HG03571 (cell line): ENCODE measurements around the gene BCKDK.
"Not testable (repeated sequence)": the region's sequence is repeated elsewhere in the genome, so short reads cannot be mapped to it uniquely, and the experiment has no call there.

Source experiments
- ATAC-seq: cut with Tn5 transposase; IDR thresholded peaks from one replicate; pipeline ENCODE4 v1.9.1; 2021; ENCODE audit not compliant: unreplicated experiment

Gene BCKDK

DNA sequence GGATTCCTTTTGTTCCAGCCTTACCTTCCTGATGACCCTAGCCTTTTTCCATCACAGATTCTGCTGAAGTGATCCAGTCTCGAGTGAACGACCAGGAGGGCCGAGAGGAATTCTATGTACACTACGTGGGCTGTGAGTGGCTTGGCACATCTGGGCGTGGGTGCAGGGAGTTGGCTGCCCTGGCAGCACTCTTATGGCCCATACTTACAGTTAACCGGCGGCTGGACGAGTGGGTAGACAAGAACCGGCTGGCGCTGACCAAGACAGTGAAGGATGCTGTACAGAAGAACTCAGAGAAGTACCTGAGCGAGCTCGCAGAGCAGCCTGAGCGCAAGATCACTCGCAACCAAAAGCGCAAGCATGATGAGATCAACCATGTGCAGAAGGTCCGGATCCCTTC lies 11.9 kb downstream of the BCKDK start:
- ATAC-seq = no peak

DNA sequence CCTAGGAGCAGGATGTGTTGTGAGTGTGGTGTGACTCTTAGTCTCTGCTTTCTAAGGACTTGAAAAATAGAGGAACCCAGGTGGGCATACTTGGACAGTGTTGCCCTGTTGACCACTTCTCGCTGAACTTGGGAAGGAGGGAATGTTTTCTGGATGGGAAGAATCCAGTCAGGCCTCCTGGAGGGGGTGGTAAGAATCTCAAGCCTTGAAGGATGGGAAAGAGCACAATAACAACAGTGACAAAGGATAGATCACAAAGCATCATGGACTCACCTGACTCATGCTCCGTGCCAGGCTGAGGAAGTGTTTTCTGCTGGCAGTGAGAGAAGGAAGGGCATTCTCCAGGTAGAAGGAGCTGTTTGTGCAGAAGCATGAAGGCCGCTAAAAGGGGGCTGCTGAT lies 17.7 kb downstream of the BCKDK start:
- no peak for ATAC-seq

DNA sequence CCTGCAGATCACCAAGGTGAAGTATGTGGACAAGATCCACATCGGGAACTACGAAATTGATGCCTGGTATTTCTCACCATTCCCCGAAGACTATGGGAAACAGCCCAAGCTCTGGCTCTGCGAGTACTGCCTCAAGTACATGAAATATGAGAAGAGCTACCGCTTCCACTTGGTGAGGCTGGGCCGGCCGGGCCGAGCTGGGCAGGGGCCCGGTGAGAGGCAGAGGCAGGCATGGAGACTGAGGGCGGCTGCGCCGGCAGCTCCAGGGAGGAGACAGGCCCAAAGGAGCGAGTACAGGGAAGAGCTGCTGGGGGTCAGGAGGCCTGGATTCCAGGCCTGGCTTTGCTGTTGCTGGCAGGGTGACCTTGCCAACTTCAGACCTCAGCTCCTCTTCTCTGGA lies 19.0 kb downstream of the BCKDK start:
- no peak for ATAC-seq

DNA sequence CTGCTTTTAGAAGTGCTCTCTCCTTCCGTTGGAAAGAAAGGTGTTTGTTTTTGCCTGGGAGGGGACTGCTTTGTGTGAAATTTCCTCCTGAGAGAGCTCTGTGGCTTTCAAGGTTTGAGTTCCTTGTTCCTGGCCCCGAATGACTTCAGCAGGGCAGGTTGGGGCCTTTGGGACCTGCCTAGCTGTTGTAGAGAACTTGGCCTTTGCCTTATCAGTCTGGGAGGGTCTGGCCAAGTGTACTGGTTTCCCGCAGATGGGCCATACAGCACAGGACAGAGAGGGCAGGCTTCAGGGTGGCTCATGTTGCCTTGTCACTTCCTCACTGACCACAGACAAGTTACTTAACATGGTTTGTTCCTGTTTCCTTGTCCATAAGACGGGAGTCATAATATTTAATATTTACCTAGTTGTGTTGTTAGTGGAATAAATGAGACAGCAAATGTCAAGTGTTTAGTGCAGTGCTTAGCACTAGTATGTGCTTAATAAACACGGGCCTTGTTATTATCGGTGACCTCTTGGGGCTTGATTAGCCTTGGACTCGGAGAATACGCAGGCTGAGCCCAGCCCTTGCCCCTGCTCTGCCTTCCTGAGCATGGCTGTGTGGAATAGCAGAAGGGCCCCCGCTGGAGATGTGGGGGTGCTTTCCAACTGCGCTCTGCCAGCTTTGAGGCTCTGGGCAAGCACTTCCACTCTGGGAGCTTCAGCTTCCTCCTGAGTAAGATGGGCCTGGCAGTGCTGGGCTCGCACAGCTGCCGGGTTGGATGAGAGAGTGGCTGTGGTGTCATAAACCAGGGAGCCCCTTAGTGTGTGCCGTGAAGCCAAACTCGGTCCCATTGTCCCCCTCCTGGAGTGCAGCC lies 20.8 kb downstream of the BCKDK start:
- no peak for ATAC-seq

DNA sequence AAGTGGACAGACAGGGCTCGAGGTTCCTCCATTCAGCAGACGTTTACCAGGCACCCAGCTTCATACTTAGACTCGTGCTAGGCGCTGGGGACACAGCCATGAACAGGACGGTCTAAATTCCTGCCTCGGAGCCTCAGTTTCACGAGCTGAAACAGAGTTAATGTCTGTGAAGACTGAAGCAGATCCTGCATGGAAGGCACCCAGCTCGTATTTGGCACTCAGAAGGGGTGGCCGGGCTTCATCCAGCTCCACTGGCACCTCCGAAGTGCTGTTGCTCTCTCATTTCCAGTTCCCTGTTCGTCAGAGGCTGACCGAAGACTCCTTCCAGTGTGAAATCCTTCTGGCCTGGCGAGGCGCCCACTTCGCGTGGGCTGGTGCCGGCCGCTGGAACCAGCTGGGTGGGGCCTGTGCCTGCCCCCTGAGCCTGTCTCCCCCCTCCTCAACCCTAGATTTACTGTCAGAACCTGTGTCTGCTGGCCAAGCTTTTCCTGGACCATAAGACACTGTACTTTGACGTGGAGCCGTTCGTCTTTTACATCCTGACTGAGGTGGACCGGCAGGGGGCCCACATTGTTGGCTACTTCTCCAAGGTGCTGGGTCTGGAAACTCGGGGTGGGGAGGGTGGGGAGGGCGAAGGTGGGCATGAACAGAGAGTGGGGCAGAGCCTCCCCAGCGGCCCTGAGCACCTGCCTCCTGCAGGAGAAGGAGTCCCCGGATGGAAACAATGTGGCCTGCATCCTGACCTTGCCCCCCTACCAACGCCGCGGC lies 21.6 kb downstream of the BCKDK start:
- no peak for ATAC-seq

DNA sequence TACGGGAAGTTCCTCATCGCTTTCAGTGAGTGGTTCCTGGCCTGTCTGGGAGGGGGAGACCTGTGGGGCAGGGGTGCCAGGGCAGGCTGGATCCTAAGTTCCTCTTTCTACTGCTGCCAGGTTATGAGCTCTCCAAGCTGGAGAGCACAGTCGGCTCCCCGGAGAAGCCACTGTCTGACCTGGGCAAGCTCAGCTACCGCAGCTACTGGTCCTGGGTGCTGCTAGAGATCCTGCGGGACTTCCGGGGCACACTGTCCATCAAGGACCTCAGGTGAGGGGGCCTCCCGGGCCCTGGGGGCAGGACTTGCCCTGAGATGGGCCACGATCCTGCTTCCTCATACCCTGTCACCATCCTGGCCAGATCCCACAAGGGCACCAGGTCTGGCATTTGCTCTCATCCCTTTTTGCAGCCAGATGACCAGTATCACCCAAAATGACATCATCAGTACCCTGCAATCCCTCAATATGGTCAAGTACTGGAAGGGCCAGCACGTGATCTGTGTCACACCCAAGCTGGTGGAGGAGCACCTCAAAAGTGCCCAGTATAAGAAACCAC lies 22.2 kb downstream of the BCKDK start:
- no peak for ATAC-seq

DNA sequence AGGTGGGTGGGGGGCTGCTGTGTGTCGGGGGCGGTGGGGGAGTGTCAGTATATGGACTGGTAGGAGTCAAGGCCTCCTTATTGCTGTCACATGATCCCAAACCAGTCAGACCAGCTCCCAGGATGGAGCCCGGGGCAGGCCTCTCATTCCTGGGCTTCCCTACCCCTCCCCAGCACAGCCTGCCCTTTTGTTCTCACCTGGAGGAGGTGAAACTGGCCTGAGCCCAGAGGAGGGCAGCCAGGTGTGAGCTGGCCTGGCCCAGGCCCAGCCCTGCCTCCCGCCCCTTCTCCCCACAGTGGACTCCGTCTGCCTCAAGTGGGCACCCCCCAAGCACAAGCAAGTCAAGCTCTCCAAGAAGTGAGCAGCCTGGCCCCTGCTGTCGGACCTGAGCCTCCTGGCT lies 22.7 kb downstream of the BCKDK start:
- ATAC-seq = no peak

DNA sequence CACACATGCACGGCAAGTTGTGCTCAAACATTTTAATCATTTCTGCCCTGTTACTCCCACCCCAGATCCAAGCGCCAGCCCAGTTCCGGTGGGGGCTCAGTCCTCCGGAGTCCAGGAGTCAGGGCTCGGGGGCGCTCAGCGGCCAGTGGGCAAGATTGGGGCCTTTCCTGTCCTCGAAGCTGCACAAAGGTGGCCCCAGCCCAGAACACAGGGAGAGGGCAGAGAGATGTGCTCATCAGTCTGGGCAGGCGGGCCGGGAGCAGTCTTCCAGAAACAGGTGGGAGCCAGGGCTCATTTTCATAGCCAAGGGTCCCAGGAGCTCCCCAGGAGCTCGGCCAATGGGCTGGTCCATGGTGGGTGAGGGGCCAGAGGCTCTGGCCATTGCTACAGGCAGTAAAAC lies 23.2 kb downstream of the BCKDK start:
- ATAC-seq = no peak

DNA sequence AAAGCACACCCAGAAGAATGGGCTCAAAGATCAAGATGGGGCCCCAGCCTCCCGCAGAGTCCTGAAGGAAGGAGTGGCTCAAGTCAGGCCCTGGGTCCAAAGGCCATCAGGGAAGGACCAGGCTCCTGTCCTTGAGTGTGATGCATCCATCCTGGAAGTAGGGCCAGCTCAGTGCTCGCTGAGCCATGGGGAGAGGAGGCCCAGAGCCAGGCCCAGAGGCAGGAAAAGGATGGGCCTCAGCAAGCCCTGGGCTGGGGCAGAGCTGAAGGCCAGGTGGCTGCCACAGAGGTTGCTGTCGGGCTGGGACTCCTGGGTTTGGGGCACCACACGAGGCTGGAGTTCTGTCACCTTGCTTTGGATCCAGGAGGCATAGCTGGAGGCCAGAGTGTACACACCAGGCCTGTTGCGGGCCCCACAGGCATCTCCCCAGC lies 23.7 kb downstream of the BCKDK start:
- no peak for ATAC-seq

DNA sequence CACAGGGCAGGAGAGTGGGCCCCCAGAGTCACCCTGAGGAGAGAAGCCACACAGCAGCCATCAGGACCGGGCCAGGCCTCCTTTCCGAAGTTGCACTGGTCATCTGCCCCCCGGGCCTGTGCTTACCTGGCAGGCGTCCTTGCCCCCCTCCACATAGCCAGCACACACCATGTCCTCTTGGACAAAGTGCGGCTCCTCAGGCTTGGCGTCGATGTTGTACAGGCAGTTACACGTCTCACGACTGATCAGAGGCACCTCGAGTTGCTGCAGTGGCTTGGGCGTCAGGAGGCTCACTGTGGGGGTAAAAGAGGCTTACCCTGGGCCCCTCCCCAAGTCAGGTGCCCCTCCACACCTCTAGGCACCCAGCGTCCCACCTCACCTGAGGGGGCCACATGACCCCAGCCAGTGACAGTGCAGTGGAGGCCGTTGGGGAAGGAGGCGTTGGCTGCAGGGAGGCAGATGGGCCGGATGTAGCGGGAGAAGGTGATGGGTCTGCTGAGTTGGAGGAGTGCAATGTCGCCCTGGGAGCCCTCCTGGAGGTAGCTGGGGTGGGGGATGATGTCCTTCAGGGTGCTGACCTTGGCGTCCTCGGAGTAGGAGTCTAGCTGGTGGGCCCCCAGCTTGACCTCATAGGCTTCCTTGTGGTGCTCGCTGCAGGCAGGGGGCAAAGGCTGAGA lies 24.3 kb downstream of the BCKDK start:
- ATAC-seq = no peak

DNA sequence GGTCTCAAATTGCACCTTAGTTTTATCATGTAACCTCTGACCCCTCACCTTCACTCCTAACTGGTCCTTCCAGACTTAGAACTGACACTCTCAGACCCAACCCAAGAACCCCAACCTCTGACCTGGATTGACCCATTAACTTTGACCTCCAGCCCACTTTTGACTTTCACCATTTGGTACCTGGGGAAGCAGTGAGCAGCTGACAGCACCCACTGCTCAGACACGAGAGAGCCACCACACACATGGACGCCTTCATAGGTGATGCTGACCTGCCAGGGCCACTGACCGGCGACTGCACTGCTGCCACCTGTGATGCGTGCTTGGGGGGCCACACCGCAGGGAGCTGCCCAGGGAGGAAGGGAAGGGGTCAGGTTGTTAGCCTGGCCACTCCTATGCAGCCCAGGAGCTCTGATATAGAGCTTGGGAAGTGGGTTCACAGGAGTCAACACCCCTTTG lies 24.9 kb downstream of the BCKDK start:
- no peak for ATAC-seq

DNA sequence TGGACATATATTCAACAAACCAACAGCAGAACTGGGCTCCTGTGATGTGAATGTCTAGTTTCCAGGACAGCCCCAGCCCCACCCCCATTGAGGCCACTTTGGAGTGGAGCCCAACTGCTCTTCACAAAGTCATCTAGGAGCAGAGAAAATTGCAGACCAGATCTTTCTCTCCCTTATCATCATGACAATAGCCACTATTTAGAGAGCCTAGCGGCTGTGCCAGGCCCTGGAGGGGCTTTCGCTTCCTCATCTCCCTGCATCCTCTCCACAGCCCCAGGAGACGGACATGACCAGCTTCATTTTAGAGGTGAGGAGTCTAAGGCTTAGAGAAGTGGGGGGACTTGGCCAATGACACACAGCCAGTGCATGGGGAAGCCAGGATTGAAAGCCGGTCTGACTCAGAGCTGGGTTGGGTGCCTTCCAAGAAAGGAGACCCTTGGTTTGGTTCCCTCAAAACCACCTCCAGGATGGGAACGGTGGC lies 25.9 kb downstream of the BCKDK start:
- no peak for ATAC-seq

DNA sequence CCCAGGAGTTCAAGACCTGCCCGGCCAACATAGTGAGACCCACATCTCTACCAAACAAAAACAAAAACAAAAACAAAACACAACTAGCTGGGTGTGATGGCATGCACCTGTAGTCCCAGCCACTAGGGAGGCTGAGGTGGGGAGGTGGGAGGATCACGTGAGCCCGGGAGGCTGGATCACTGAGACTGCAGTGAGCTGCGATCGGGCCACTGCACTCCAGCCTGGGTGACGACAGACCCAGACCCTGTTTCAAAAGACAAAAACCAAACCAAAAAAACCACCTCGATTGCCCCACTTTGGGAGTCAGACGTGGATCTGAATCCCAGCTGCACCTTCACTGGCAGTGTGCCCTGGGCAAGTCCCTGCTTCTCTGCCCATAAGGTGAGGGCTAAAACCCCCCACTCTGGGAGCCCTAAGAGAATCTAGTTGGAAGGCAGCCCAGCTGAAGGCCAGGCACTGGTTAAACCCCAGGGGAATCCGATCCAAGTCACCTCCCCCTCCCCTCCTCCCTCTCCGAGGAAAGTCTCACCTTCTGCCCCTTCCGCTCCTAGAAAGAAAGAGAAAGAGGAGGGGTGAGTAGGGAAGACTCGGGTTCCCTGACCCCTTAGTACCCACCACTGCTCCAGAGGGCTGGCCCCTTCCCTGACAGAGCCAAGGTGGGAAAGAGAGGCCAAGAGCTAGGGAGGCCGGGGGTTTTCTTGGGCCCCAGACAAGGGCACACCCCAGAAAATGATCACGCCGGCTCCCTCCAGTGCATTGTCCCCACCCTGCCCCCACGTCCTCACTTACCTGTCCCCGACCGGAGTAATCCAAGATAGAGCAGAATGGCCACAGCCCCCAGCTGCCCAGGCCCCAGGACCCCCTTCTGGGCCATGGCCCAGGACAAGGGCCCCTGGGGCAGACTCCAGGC lies 26.7 kb downstream of the BCKDK start:
- no peak for ATAC-seq

DNA sequence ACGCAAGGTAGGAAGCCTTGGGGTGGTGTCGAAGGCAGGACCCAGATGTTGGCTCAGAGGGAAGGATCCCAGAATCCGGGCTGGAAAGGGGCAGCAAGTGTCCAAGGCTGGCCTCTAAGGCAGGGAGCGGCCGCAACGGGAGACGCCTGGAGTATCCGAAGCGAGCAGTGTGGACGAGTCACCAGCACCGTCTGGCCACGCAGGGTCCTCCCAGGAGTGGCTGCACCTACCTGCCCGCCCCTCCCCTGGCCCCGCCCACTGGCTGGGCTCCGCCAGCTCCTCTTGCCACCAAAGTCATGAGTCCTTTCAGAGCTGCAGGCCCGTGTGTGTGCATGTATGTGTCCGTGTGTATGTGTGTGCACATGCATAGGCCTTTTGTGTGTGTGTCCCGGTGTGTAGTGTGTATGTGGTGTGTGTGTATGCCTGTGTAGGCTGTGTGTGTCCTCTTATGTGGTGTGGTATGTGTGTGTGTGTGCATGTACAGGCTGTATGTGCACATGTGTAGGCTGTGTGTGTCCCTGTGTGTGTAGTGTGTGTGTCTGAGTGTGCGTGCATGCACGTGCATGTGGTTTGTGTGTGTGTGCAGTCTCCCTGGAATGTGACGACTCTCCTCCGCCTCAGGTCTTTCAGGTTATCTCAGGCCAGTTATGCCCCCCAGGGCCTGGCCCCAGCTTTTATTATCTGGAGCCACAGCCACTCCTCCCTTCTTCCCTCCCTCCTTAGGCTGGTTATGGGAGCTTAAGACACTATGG lies 27.5 kb downstream of the BCKDK start, which contains the start of gene PRSS8:
Gene PRSS8, minus strand, starts transcription at position 193 of the 752 bp plus-strand sequence. CDS start 229 bp downstream, outside the sequence.
- no peak for ATAC-seq

DNA sequence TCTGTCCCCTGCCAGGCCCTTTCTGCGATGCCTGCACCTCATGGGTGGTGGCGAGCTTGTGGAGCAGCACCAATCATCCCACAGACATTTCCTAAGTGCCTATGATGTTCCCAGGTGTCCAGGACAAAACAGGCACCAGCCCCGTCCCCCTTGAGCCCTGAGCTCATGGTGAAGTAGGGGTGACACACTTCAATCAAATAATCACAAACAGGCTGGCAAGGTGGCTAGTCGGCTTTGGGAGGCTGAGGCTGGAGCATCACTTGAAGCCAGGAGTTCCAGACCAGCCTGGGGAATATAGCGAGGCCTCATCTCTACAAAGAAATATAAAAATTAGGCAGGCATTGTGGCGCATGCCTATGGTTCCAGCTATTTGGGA lies 28.1 kb downstream of the BCKDK start:
- no peak for ATAC-seq

DNA sequence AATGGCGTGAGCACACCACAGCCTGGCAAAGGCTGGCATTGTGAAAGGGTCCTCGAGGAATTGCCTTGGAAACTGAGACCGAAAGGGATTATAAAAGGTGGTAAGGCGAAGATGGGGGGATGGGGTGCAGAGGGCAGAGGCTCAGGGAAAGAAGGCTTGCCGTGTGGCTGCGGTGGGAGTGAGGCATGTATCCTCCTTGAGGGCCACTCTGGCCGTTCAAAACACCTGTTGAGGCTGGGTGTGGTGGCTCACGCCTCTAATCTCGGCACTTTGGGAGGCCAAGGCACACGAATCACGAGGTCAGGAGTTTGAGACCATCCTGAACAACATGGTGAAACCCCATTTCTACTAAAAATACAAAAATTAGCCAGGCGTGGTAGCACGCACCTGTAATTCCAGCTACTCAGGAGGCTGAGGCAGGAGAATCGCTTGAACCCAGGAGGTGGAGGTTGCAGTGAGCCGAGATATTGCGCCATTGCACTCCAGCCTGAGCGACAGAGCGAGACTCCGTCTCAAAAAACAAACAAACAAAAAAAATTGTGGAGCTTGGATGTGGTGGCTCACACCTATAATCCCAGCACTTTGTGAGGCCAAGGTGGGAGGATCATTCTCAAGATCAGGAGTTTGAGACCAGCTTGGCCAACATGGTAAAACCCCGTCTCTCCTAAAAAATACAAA lies 28.8 kb downstream of the BCKDK start:
- ATAC-seq = not testable (repeated sequence)

DNA sequence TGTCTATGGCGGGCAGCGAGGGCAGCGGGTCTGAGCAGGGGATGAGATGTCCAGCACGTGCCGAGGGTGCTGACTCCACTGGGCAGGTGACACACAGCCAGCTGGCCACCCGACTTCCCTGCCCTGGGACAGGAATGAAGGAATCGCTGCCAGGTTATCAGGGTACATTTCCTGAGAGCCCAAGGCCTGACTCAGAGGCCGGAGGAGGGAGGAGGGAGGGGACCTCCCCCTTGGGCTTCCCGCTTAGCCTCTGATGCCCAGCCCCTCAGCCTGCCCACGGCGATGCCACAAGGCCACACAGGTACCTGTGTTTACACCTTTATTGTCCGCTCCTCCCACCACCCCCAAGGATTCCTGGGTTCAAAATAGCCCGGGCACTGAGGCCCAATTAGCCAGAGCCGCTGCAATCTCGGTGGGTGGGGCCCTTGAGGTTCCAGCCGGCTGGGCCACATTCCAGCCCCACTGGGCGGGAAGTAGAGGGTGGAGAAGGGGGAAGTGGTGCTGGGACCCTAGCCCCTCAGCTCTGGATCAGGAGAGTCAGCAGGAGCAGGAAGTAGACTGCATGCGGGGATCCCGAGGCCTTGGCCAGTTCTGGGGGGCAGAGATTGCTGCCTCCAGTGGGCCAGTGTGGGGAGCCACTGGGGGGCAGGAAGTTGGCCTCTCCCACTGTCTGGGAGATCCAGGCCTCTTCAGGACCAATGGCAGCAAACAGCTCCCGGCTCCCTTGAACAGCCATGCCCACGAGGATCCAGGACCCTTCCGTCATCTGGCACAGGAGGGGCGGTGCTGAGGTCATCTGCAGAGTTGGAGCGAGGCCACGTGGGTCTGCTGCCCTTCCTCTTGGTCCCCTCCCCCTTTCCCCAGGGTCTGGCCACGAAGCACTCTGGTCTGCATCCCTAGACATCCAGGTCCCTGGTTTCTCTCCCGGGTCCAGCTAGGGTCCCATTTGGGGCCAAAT lies 30.7 kb downstream of the BCKDK start:
- ATAC-seq = no peak

DNA sequence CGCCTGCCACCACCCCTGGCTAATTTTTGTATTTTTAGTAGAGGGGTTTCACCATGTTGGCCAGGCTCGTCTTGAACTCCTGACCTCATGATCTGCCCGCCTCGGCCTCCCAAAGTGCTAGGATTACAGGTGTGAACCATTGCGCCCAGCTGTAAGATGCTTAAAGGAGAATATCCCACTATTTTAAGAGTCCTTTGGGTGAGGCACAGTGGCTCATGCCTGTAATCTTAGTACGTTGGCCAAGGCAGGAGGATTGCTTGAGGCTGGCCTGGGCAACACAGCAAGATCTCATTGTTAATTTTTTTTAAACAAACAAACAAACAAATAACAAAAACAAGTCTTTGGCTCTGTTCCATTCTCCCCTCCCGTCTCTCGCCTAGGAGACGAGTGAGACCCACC lies 32.9 kb downstream of the BCKDK start:
- ATAC-seq = not testable (repeated sequence)
